GM23248 (cell line): ENCODE measurements around the gene FAM174A. TPM values are rescaled to one million over a fixed set of nuclear protein-coding genes. Genes with fewer than 3 reads are reported as not detected.
"Not testable (repeated sequence)": the region's sequence is repeated elsewhere in the genome, so short reads cannot be mapped to it uniquely, and the experiment has no call there.

ENCODE experiments used
- DNase-seq: peaks from one replicate; pipeline ENCODE4 v3.0.0-alpha.2; 2015
- H2AFZ ChIP-seq: fragments of 200-600 bp; sonication (generic); 2 replicates; pipeline ENCODE4 v1.6.1; 2016; ENCODE audit warnings: antibody characterized with exemption
- H3F3A ChIP-seq: fragments of 200-600 bp; sonication (generic); 2 replicates; pipeline ENCODE4 v1.6.1; 2016; ENCODE audit warnings: mild to moderate bottlenecking, antibody characterized with exemption, mixed run types; ENCODE audit not compliant: insufficient read depth
- H3K27ac ChIP-seq: fragments of 200-600 bp; sonication (generic); 2 replicates; pipeline ENCODE4 v1.5.1; 2016; ENCODE audit warnings: mild to moderate bottlenecking
- H3K27me3 ChIP-seq: fragments of 200-600 bp; sonication (generic); replicated peaks from 2 replicates; pipeline ENCODE4 v1.6.1; 2016; ENCODE audit warnings: mild to moderate bottlenecking; ENCODE audit not compliant: insufficient read depth
- H3K36me3 ChIP-seq: fragments of 200-600 bp; sonication (generic); 2 replicates; pipeline ENCODE4 v1.6.1; 2016; ENCODE audit warnings: low read depth, mild to moderate bottlenecking
- H3K4me1 ChIP-seq: fragments of 200-600 bp; sonication (generic); 2 replicates; pipeline ENCODE4 v1.6.1; 2016; ENCODE audit warnings: mild to moderate bottlenecking; ENCODE audit not compliant: insufficient read depth
- H3K4me2 ChIP-seq: fragments of 200-600 bp; sonication (generic); one replicate; pipeline ENCODE4 v1.6.1; 2016; ENCODE audit warnings: mild to moderate bottlenecking; ENCODE audit not compliant: unreplicated experiment
- H3K4me3 ChIP-seq: fragments of 200-600 bp; sonication (generic); 2 replicates; pipeline ENCODE4 v1.5.1; 2016; ENCODE audit warnings: mild to moderate bottlenecking
- H3K79me2 ChIP-seq: fragments of 200-600 bp; sonication (generic); 2 replicates; pipeline ENCODE4 v1.6.1; 2016; ENCODE audit warnings: mild to moderate bottlenecking; ENCODE audit not compliant: insufficient read depth
- H3K9ac ChIP-seq: fragments of 200-600 bp; sonication (generic); 2 replicates; pipeline ENCODE4 v1.6.1; 2016; ENCODE audit warnings: mild to moderate bottlenecking
- H3K9me2 ChIP-seq: fragments of 200-600 bp; sonication (generic); 2 replicates; pipeline ENCODE4 v1.6.1; 2016; ENCODE audit warnings: mixed run types, mild to moderate bottlenecking, moderate library complexity; ENCODE audit not compliant: insufficient read depth
- H3K9me3 ChIP-seq: fragments of 200-600 bp; sonication (generic); one replicate; pipeline ENCODE4 v1.6.1; 2017; ENCODE audit warnings: low read depth
- H4K20me1 ChIP-seq: fragments of 200-600 bp; sonication (generic); 2 replicates; pipeline ENCODE4 v1.6.0; 2016; ENCODE audit not compliant: insufficient read depth
- EZH2 ChIP-seq: fragments of 200-600 bp; sonication (generic); IDR thresholded peaks from 2 replicates; pipeline ENCODE4 v1.6.1; 2018; ENCODE audit warnings: antibody characterized with exemption, mild to moderate bottlenecking; ENCODE audit not compliant: insufficient read depth, poor library complexity, severe bottlenecking
- EZH2phosphoT487 ChIP-seq: fragments of 200-600 bp; sonication (generic); IDR thresholded peaks from 2 replicates; pipeline ENCODE4 v1.6.1; 2018; ENCODE audit warnings: antibody characterized with exemption, moderate library complexity, mild to moderate bottlenecking, low read depth; ENCODE audit not compliant: insufficient read depth
- WGBS, 2 experiments: methylation state at CpG; one replicate each; pipeline ENCODE4 v1.1.6; 2015 to 2017; ENCODE audit warnings: low lambda C conversion rate in 2 of 2, low coverage in 1 of 2; ENCODE audit errors: missing lambda C conversion rate in 2 of 2; 5-methylcytosine and 5-hydroxymethylcytosine counted together
- in situ Hi-C: fragments of 300-500 bp; cut with MboI; formaldehyde crosslinking; loops from 2 replicates; pipeline ENCODE4 v1.15.0; 2020
- polyA plus RNA-seq: library from polyadenylated mRNA; unstranded; fragments of >200 nt; fragmentation: Nextera tagmentation; extraction: Ambion mirVana; gene quantifications from 2 replicates; pipeline ENCODE4 v1.2.1, GENCODE V29; 2016
- total RNA-seq: library from RNA; depleted of rRNA; stranded (reverse); fragments of >200 nt; shearing (Covaris generic); gene quantifications from 2 replicates; pipeline ENCODE4 v1.2.3, GENCODE V29; 2014

Gene FAM174A
- total and polyA plus RNA-seq, 2 experiments from 2014 or later, result 26.1 to 27.9 TPM

GRCh38 chr5:100603141-100603540 lies 68.0 kb downstream of the FAM174A start:
- no peak overlapping the region for H3K4me3 ChIP-seq
- in situ Hi-C loops, result no loop called here
- no peaks in the 10 kb centered on the region for H4K20me1 ChIP-seq
- no peaks in the 10 kb centered on the region for H3K79me2 ChIP-seq
- no peak overlapping the region for H3K9ac ChIP-seq
- H3K27me3 ChIP-seq, result no peaks in the 10 kb centered on the region
- no peaks in the 10 kb centered on the region for H3K36me3 ChIP-seq
- no peaks in the 10 kb centered on the region for H3K9me2 ChIP-seq
- 56 to 59% methylated on average over 2 of the region's 2 CpGs for WGBS, 2 experiments
- no peak overlapping the region for H3K4me2 ChIP-seq
- no peak overlapping the region for H3K27ac ChIP-seq
- peaks cover 17% of the 10 kb centered on the region for H3K4me1 ChIP-seq
- no peak overlapping the region for H2AFZ ChIP-seq
- H3K9me3 ChIP-seq, result no peaks in the 10 kb centered on the region
- no peak for TF ChIP-seq EZH2
- no peak for TF ChIP-seq EZH2phosphoT487
- H3F3A ChIP-seq, result no peaks in the 10 kb centered on the region
- DNase-seq, result peak; percentile 1

- H3K4me1 ChIP-seq, result peaks cover 17% of the 10 kb centered on the region
- H3F3A ChIP-seq, H3K36me3 ChIP-seq, H3K9ac ChIP-seq, H3K9me2 ChIP-seq, H3K79me2 ChIP-seq, H3K9me3 ChIP-seq, H4K20me1 ChIP-seq, H2AFZ ChIP-seq, in situ Hi-C loops, H3K27me3 ChIP-seq, H3K27ac ChIP-seq, H3K4me3 ChIP-seq: not testable (repeated sequence)
- peak; percentile 32 for DNase-seq
- peak overlapping the region; percentile 4 for H3K4me2 ChIP-seq
- 21 to 28% methylated on average over 1 of the region's 1 CpG for WGBS, 2 experiments
Measured at GRCh38 chr5:100604021-100604420, 68.8 kb downstream of the FAM174A start.

- H2AFZ ChIP-seq, result no peak overlapping the region
- 67 to 68% methylated on average over 7 of the region's 7 CpGs for whole genome bisulfite sequencing, 2 experiments
Measured at GRCh38 chr5:100609594-100609993, 74.4 kb downstream of the FAM174A start.

GRCh38 chr5:100614308-100614707 lies 79.1 kb downstream of the FAM174A start:
- H3K79me2 ChIP-seq, result no peaks in the 10 kb centered on the region
- no peak overlapping the region for H3K4me3 ChIP-seq
- H3K9me2 ChIP-seq, result no peaks in the 10 kb centered on the region
- WGBS, 2 experiments, result 72 to 77% methylated on average over 2 of the region's 2 CpGs
- no peak overlapping the region for H2AFZ ChIP-seq
- no peaks in the 10 kb centered on the region for H3K36me3 ChIP-seq
- no peak overlapping the region for H3K4me2 ChIP-seq
- H3K9me3 ChIP-seq, result no peaks in the 10 kb centered on the region
- no peak overlapping the region for H3K9ac ChIP-seq
- no peak overlapping the region for H3K27ac ChIP-seq
- peaks cover 6% of the 10 kb centered on the region; the same call in 1 of the 2 replicates for H3K27me3 ChIP-seq
- peaks cover 8% of the 10 kb centered on the region; the same call in 1 of the 2 replicates for H3K4me1 ChIP-seq
- TF ChIP-seq EZH2phosphoT487 (no peak), EZH2 (no peak)
- H4K20me1 ChIP-seq, result no peaks in the 10 kb centered on the region
- DNase-seq, result no peak
- in situ Hi-C loops, result no loop called here
- H3F3A ChIP-seq, result no peaks in the 10 kb centered on the region

More at GRCh38 chr5:100609594-100609993, 74.4 kb downstream of the FAM174A start:
- in situ Hi-C loops, result no loop called here
- H3F3A ChIP-seq, result no peaks in the 10 kb centered on the region
- H3K9me3 ChIP-seq, result no peaks in the 10 kb centered on the region
- no peak overlapping the region for H3K4me3 ChIP-seq
- H3K27me3 ChIP-seq, result peaks cover 6% of the 10 kb centered on the region; the same call in 1 of the 2 replicates
- no peaks in the 10 kb centered on the region for H3K79me2 ChIP-seq
- no peak for DNase-seq
- H3K9me2 ChIP-seq, result no peaks in the 10 kb centered on the region
- no peak overlapping the region for H3K4me2 ChIP-seq
- peaks cover 4% of the 10 kb centered on the region for H3K4me1 ChIP-seq
- no peaks in the 10 kb centered on the region for H4K20me1 ChIP-seq
- no peaks in the 10 kb centered on the region for H3K36me3 ChIP-seq
- no peak overlapping the region for H3K27ac ChIP-seq
- no peak overlapping the region for H3K9ac ChIP-seq
- no peak for TF ChIP-seq EZH2phosphoT487
- no peak for TF ChIP-seq EZH2

DNA sequence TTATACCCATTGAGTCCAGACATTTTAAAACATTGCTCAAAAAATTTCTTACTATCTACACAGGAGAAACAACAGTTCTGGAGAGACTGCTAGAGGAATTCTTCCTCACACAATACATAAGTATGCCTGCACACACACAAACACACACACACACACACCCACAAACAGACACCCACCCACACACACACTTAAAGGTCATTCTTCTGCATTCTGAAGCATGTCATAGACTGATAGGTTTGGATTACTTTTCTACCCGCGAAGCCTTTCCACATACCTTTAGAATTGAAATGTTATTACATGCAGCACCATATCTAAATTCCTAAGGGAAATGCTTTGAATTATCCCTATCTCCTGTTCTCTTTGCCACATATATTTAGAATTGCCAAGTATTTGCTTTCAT lies 80.2 kb downstream of the FAM174A start:
- Histone ChIP-seq H3K4me1 (peaks cover 8% of the 10 kb centered on the region; the same call in 1 of the 2 replicates), H3K9me3 (no peaks in the 10 kb centered on the region), H3F3A (no peaks in the 10 kb centered on the region), H3K36me3 (no peaks in the 10 kb centered on the region), H3K4me3 (no peak overlapping the region), H3K9ac (no peak overlapping the region), H3K4me2 (no peak overlapping the region), H3K27ac (no peak overlapping the region), H4K20me1 (no peaks in the 10 kb centered on the region), H3K9me2 (no peaks in the 10 kb centered on the region), H3K27me3 (no peaks in the 10 kb centered on the region; the same call in 1 of the 2 replicates), H2AFZ (no peak overlapping the region), H3K79me2 (no peaks in the 10 kb centered on the region)
- DNase-seq, result no peak
- 65 to 69% methylated on average over 2 of the region's 2 CpGs for WGBS, 2 experiments
- in situ Hi-C loops, result no loop called here
- TF ChIP-seq EZH2 (no peak), EZH2phosphoT487 (no peak)
